Esophagus muscularis mucosa (tissue), 3 donors: ENCODE measurements around the gene OTOGL.

Source experiments
- POLR2AphosphoS5 ChIP-seq, 2 donors: sonication (generic); formaldehyde crosslinking; IDR thresholded peaks; one replicate each; pipeline ENCODE4 v1.6.1; 2017; ENCODE audit warnings: antibody characterized with exemption in 2 of 2
- TF ChIP-seq, protein P1 (sequence below), 3 experiments: fragments of 200-600 bp in 2 of 3; fragments of 450-650 bp in 1 of 3; sonication (generic) in 2 of 3; IDR thresholded peaks; one replicate each; pipeline ENCODE4 v1.5.1; 2017 to 2019; ENCODE audit warnings: antibody characterized with exemption in 3 of 3, mild to moderate bottlenecking in 2 of 3, moderate library complexity in 1 of 3

DNA sequence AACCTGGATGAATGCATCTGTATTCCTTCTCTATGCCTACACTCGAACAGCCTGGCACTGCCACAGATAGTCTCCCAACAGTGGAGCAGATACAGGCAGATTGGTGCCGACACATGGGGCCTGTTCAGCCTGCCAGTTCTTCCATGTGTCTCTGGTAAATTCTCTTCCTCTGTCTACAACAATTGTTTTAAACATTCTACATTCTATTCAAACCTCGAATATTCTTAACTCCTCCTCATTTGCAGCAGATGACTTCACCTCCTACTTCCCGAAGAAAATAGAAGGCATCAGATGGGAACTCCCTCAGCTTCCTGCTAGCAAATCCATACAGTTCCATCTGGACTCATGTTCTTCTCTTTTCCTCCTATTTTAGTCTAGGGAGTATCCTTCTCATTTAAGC is 43.1 kb upstream of the OTOGL start:
- TF ChIP-seq, protein P1, sequence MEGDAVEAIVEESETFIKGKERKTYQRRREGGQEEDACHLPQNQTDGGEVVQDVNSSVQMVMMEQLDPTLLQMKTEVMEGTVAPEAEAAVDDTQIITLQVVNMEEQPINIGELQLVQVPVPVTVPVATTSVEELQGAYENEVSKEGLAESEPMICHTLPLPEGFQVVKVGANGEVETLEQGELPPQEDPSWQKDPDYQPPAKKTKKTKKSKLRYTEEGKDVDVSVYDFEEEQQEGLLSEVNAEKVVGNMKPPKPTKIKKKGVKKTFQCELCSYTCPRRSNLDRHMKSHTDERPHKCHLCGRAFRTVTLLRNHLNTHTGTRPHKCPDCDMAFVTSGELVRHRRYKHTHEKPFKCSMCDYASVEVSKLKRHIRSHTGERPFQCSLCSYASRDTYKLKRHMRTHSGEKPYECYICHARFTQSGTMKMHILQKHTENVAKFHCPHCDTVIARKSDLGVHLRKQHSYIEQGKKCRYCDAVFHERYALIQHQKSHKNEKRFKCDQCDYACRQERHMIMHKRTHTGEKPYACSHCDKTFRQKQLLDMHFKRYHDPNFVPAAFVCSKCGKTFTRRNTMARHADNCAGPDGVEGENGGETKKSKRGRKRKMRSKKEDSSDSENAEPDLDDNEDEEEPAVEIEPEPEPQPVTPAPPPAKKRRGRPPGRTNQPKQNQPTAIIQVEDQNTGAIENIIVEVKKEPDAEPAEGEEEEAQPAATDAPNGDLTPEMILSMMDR (IDR thresholded peaks at IDR 0.05): no peak
- no peak for TF ChIP-seq POLR2AphosphoS5 (IDR thresholded peaks at IDR 0.05)
